CD4-positive, alpha-beta T cell (primary cell): Measurements from ENCODE around the gene NME4. TPM values are rescaled to one million over a fixed set of nuclear protein-coding genes. Genes with fewer than 3 reads are reported as not detected.

Experiments
- ATAC-seq: fragments of 200-7000 bp; cut with Tn5 transposase; one replicate; pipeline ENCODE4 v1.10.0; 2022; ENCODE audit warnings: mild to moderate bottlenecking; ENCODE audit not compliant: poor library complexity
- CTCF ChIA-PET: fragments of 350-600 bp; sonication (Branson Sonifier 250); formaldehyde crosslinking; loops from one replicate; lab custom pipeline; 2021; ENCODE audit warnings: antibody characterized with exemption, inconsistent platforms; lab: Charles Lee
- POLR2A ChIA-PET: fragments of 350-600 bp; sonication (Branson Sonifier 250); formaldehyde crosslinking; loops from one replicate; lab custom pipeline; 2021; ENCODE audit warnings: antibody characterized with exemption, inconsistent platforms; lab: Charles Lee
- DNase-seq, 14 experiments: peaks; one replicate each; pipeline ENCODE4 v3.0.0-alpha.2; 2013 to 2020; ENCODE audit warnings: mixed read lengths in 2 of 14
- H3K27ac ChIP-seq, 2 donors: one replicate each; pipeline versions ENCODE4 v1.5.1 to v1.7.0; 2013; ENCODE audit warnings: low read length in 2 of 2, low read depth in 1 of 2, mild to moderate bottlenecking in 1 of 2
- H3K27me3 ChIP-seq, 2 experiments: 1 replicate in 1 of 2; 2 replicates in 1 of 2; pipeline versions ENCODE4 v1.6.1 to v1.7.0; 2013; ENCODE audit warnings: low read length in 2 of 2, control low read depth in 1 of 2, mild to moderate bottlenecking in 1 of 2, moderate library complexity in 1 of 2; ENCODE audit not compliant: insufficient read depth in 2 of 2, control insufficient read depth in 1 of 2
- H3K36me3 ChIP-seq: one replicate; pipeline ENCODE4 v1.6.1; 2013; ENCODE audit warnings: low read length, control low read depth; ENCODE audit not compliant: insufficient read depth
- H3K4me1 ChIP-seq: one replicate; pipeline ENCODE4 v1.6.1; 2013; ENCODE audit warnings: low read length, control low read depth; ENCODE audit not compliant: insufficient read depth
- H3K4me3 ChIP-seq: one replicate; pipeline ENCODE4 v1.5.1; 2013; ENCODE audit warnings: mild to moderate bottlenecking, low read length, moderate library complexity
- H3K9me3 ChIP-seq, 2 experiments: 1 replicate in 1 of 2; 2 replicates in 1 of 2; pipeline versions ENCODE4 v1.6.1 to v1.7.0; 2013; ENCODE audit warnings: low read length in 2 of 2, mild to moderate bottlenecking in 2 of 2, control low read depth in 1 of 2, moderate library complexity in 1 of 2; ENCODE audit not compliant: control insufficient read depth in 1 of 2, insufficient read depth in 1 of 2
- H3K27ac Mint-ChIP-seq: one replicate; pipeline ENCODE4 v1.8.0; 2020; ENCODE audit warnings: mixed read lengths
- H3K27me3 Mint-ChIP-seq: one replicate; pipeline ENCODE4 v1.8.0; 2021; ENCODE audit warnings: mixed read lengths
- H3K36me3 Mint-ChIP-seq: one replicate; pipeline ENCODE4 v1.8.0; 2021; ENCODE audit warnings: low read depth, mixed read lengths
- H3K4me1 Mint-ChIP-seq: one replicate; pipeline ENCODE4 v1.8.0; 2021; ENCODE audit warnings: low read depth, mixed read lengths
- H3K4me3 Mint-ChIP-seq: one replicate; pipeline ENCODE4 v1.8.0; 2020; ENCODE audit warnings: mild to moderate bottlenecking, mixed read lengths
- H3K9me3 Mint-ChIP-seq: one replicate; pipeline ENCODE4 v1.8.0; 2020; ENCODE audit warnings: mixed read lengths
- intact Hi-C, 2 experiments: fragments of 100-400 bp; cut with DNase I in 1 of 2; cut with micrococcal nuclease in 1 of 2; formaldehyde crosslinking; loops; one replicate each; pipeline versions ENCODE4 v1.15.1 to v1.9.0; 2023 to 2025; cut with DNase I, micrococcal nuclease
- total RNA-seq, 174 experiments: library from RNA in 2 of 174; stranded (reverse) in 2 of 174; gene quantifications; one replicate each; pipeline ENCODE4 v1.2.3 and lab custom pipeline; 2021 to 2026
- TF ChIP-seq, protein P1 (sequence below): fragments of 200-600 bp; IDR thresholded peaks from one replicate; pipeline ENCODE4 v1.8.0; 2022; ENCODE audit warnings: antibody characterized with exemption, mild to moderate bottlenecking

NME4 gene
- total RNA-seq, 2 experiments from 2014 or later: 31.2 to 32.6 TPM

DNA sequence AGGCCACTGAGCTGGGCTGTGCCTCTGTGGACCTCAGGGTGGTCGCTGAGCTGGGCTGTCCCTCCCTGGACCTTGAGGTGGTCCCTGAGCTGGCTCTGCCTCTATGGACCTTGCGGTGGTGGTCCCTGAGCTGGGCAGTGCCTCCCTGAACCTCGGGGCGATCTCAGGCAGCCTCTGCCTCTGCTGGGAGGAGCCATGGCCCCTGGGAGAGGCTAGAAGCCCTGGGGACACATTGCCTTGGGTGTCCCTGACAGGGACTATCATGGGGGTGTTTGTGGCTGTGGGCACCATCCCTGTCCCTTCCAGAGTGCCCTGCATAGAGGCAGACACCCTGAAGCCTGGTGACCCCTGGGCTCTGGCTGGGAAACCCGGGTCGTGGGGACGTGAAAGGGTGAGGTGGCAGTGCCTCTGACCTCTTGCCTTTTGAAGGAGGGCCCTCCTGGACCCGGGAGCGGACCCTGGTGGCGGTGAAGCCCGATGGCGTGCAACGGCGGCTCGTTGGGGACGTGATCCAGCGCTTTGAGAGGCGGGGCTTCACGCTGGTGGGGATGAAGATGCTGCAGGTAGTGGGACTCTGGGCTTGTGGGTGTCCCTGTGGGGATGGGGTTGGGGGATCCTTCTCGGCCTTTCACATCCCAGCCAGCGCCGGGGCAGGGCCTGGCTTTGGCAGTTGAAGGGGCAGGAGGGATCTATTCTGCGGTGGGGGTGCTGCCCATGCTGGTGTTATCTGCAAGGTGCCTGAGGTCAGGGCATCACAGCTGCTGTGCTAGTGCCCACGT, 1.8 kb downstream of the NME4 start:
- no peaks in the 10 kb centered on the region for H3K9me3 Mint-ChIP-seq
- H3K4me3 Mint-ChIP-seq: peak overlapping the region; percentile 98
- no peaks in the 10 kb centered on the region for H3K27me3 ChIP-seq
- intact Hi-C loops: no loop called here
- H3K27ac Mint-ChIP-seq: peak overlapping the region; percentile 44
- H3K27me3 Mint-ChIP-seq: no peaks in the 10 kb centered on the region
- H3K9me3 ChIP-seq: no peaks in the 10 kb centered on the region
- no peak overlapping the region for H3K4me3 ChIP-seq
- ATAC-seq: no peak
- H3K4me1 Mint-ChIP-seq: peaks cover 26% of the 10 kb centered on the region
- DNase-seq: peak in 2 of 14 experiments; percentile 30 to 53
- peaks cover 5% of the 10 kb centered on the region for H3K36me3 Mint-ChIP-seq
- H3K4me1 ChIP-seq: peaks cover 25% of the 10 kb centered on the region
- POLR2A ChIA-PET: interaction anchor here (0.9 to 3.3 kb wide), 2 partner anchors 16 kb away, joined by 3 to 35 read pairs; partner anchors contain the start of gene PGAP6
- no peaks in the 10 kb centered on the region for H3K36me3 ChIP-seq
- no peak overlapping the region for H3K27ac ChIP-seq
- CTCF ChIA-PET: no interaction called here
- TF ChIP-seq, protein P1, sequence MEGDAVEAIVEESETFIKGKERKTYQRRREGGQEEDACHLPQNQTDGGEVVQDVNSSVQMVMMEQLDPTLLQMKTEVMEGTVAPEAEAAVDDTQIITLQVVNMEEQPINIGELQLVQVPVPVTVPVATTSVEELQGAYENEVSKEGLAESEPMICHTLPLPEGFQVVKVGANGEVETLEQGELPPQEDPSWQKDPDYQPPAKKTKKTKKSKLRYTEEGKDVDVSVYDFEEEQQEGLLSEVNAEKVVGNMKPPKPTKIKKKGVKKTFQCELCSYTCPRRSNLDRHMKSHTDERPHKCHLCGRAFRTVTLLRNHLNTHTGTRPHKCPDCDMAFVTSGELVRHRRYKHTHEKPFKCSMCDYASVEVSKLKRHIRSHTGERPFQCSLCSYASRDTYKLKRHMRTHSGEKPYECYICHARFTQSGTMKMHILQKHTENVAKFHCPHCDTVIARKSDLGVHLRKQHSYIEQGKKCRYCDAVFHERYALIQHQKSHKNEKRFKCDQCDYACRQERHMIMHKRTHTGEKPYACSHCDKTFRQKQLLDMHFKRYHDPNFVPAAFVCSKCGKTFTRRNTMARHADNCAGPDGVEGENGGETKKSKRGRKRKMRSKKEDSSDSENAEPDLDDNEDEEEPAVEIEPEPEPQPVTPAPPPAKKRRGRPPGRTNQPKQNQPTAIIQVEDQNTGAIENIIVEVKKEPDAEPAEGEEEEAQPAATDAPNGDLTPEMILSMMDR: no peak

DNA sequence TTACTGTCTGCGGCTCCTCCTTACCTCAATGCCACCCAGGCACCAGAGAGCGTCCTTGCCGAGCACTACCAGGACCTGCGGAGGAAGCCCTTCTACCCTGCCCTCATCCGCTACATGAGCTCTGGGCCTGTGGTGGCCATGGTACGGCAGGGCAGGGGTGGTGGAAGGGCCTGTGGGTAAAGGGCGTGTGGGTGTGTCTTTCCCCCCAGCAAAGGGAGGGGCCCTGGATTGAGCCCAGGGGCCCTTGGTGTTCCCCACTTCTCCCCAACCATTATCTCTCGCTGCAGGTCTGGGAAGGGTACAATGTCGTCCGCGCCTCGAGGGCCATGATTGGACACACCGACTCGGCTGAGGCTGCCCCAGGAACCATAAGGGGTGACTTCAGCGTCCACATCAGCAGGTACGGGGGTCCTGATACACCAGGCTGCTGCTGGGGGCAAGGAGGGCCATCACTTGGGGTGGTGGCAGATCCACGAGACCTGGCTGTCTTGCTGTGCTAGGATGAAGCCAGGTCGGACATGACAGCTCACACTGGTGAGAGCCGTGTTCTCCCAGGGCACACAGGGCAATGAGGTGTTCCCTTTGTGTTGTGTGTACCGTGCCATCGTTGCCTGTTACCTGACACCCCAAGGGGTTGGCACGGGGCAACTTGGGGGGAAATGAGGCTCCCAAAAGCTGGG, 2.5 kb downstream of the NME4 start:
- POLR2A ChIA-PET: interaction anchor here (3.3 kb wide), 1 partner anchor 17 kb away, joined by 35 read pairs; the partner anchor contains the start of gene PGAP6
- CTCF ChIA-PET: no interaction called here
- no peaks in the 10 kb centered on the region for H3K9me3 ChIP-seq
- no peaks in the 10 kb centered on the region for H3K27me3 ChIP-seq
- ATAC-seq (no peak), DNase-seq (peak in 1 of 14 experiments; percentile 38)
- peaks cover 26% of the 10 kb centered on the region for H3K4me1 Mint-ChIP-seq
- no peak overlapping the region for H3K27ac ChIP-seq
- H3K4me3 ChIP-seq: no peak overlapping the region
- no peaks in the 10 kb centered on the region for H3K36me3 ChIP-seq
- H3K4me3 Mint-ChIP-seq: peak overlapping the region; percentile 98
- peaks cover 25% of the 10 kb centered on the region for H3K4me1 ChIP-seq
- H3K36me3 Mint-ChIP-seq: peaks cover 5% of the 10 kb centered on the region
- H3K27me3 Mint-ChIP-seq: no peaks in the 10 kb centered on the region
- TF ChIP-seq, protein P1: no peak
- intact Hi-C loops: loop anchor here (2.0 to 10.0 kb wide), 4 partner anchors 25 to 1385 kb away; partner anchors contain the start of genes AXIN1 (in 2 of the 2), NUBP2 (in 1 of the 2), RAB11FIP3 (in 1 of the 2) and SPSB3 (in 1 of the 2)
- no peaks in the 10 kb centered on the region for H3K9me3 Mint-ChIP-seq
- peak overlapping the region; percentile 36 for H3K27ac Mint-ChIP-seq

DNA sequence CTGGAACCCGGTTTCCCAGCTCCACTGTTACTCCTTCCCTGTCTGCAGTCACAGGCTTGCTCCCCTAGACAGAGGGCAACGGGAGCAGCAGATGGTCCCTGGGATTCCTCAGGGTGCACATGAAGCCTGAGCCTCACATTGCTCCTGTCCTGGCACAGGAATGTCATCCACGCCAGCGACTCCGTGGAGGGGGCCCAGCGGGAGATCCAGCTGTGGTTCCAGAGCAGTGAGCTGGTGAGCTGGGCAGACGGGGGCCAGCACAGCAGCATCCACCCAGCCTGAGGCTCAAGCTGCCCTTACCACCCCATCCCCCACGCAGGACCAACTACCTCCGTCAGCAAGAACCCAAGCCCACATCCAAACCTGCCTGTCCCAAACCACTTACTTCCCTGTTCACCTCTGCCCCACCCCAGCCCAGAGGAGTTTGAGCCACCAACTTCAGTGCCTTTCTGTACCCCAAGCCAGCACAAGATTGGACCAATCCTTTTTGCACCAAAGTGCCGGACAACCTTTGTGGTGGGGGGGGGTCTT, 3.1 kb downstream of the NME4 start:
- intact Hi-C loops: loop anchor here (2.0 to 10.0 kb wide), 4 partner anchors 25 to 1385 kb away; partner anchors contain the start of genes AXIN1 (in 2 of the 2), NUBP2 (in 1 of the 2), RAB11FIP3 (in 1 of the 2) and SPSB3 (in 1 of the 2)
- peak in 3 of 14 experiments; percentile 12 to 50 (median 29) for DNase-seq

More for the DNA sequence above, 3.1 kb downstream of the NME4 start:
- Histone ChIP-seq H3K27me3 (no peaks in the 10 kb centered on the region), H3K36me3 (no peaks in the 10 kb centered on the region), H3K27ac (peak overlapping the region in 1 of 2 donors; percentile 67), H3K4me3 (peak overlapping the region; percentile 92), H3K4me1 (peaks cover 25% of the 10 kb centered on the region), H3K9me3 (no peaks in the 10 kb centered on the region)
- TF ChIP-seq, protein P1: no peak
- Mint-ChIP-seq H3K4me1 (peaks cover 26% of the 10 kb centered on the region), H3K27me3 (no peaks in the 10 kb centered on the region), H3K36me3 (peaks cover 5% of the 10 kb centered on the region), H3K9me3 (no peaks in the 10 kb centered on the region), H3K4me3 (peak overlapping the region; percentile 98), H3K27ac (peak overlapping the region; percentile 97)
- CTCF ChIA-PET: interaction anchor here (3.7 kb wide), 1 partner anchor 8 kb away, joined by 22 read pairs; no protein-coding TSS in a partner anchor
- no peak for ATAC-seq
- POLR2A ChIA-PET: interaction anchor here (1.4 to 3.3 kb wide), 4 partner anchors 17 to 38 kb away, joined by 4 to 35 read pairs (median 14); partner anchors contain the start of genes MRPL28 and PGAP6
